Spleen (tissue), 11 donors: ENCODE data around the gene ROBO1. TPM values are rescaled to one million over a fixed set of nuclear protein-coding genes. Genes with fewer than 3 reads are reported as not detected.

Experiments used
- DNase-seq: peaks from one replicate; pipeline ENCODE4 v3.0.0-alpha.2; 2020
- H3K27ac ChIP-seq, 8 donors: fragments of 200-600 bp; sonication (generic) in 7 of 8; 1 replicate in 4 of 8; 2 replicates in 4 of 8; pipeline versions ENCODE4 v1.5.0 to v1.8.0; 2016 to 2021; ENCODE audit warnings: inconsistent platforms in 4 of 8, mild to moderate bottlenecking in 4 of 8, moderate library complexity in 1 of 8
- H3K27me3 ChIP-seq, 7 donors: fragments of 200-600 bp; sonication (generic) in 6 of 7; replicated peaks in 1 of 7; 1 replicate in 4 of 7; 2 replicates in 3 of 7; pipeline versions ENCODE4 v1.5.0 to v1.8.0; 2016 to 2021; ENCODE audit warnings: inconsistent platforms in 3 of 7, mild to moderate bottlenecking in 1 of 7
- H3K36me3 ChIP-seq, 6 donors: fragments of 200-600 bp; sonication (generic) in 5 of 6; 1 replicate in 4 of 6; 2 replicates in 2 of 6; pipeline versions ENCODE4 v1.5.0 to v1.8.0; 2016 to 2021; ENCODE audit warnings: inconsistent platforms in 2 of 6
- H3K4me1 ChIP-seq, 6 donors: fragments of 200-600 bp; sonication (generic) in 5 of 6; 1 replicate in 3 of 6; 2 replicates in 3 of 6; pipeline versions ENCODE4 v1.5.0 to v1.8.0; 2016 to 2021; ENCODE audit warnings: inconsistent platforms in 3 of 6
- H3K4me3 ChIP-seq, 8 donors: fragments of 200-600 bp; sonication (generic) in 7 of 8; 1 replicate in 4 of 8; 2 replicates in 4 of 8; pipeline versions ENCODE4 v1.5.0 to v1.8.0; 2016 to 2021; ENCODE audit warnings: inconsistent platforms in 4 of 8, mild to moderate bottlenecking in 4 of 8, moderate library complexity in 2 of 8
- H3K9me3 ChIP-seq, 8 donors: fragments of 200-600 bp; sonication (generic) in 7 of 8; 1 replicate in 4 of 8; 2 replicates in 4 of 8; pipeline versions ENCODE4 v1.5.0 to v1.8.0; 2016 to 2021; ENCODE audit warnings: inconsistent platforms in 4 of 8
- CTCF ChIP-seq, 11 experiments: fragments of 200-600 bp in 7 of 11; fragments of 450-650 bp in 4 of 11; sonication (generic) in 4 of 11; IDR thresholded peaks in 8 of 11; conservative IDR thresholded peaks in 3 of 11; 1 replicate in 7 of 11; 2 replicates in 4 of 11; pipeline versions ENCODE4 v1.4.0 to v1.8.0; 2016 to 2021; ENCODE audit warnings: antibody characterized with exemption in 11 of 11, inconsistent platforms in 4 of 11, mild to moderate bottlenecking in 1 of 11
- POLR2A ChIP-seq, 3 donors: fragments of 450-650 bp; IDR thresholded peaks; one replicate each; pipeline ENCODE4 v1.5.1; 2017; ENCODE audit warnings: antibody characterized with exemption in 3 of 3, mild to moderate bottlenecking in 1 of 3
- POLR2AphosphoS5 ChIP-seq, 3 donors: sonication (generic); formaldehyde crosslinking; IDR thresholded peaks; one replicate each; pipeline ENCODE4 v1.5.1; 2017; ENCODE audit warnings: antibody characterized with exemption in 3 of 3
- WGBS, 5 donors: extraction: QIAGEN DNeasy Blood & Tissue Kit in 3 of 5; methylation state at CpG; one replicate each; pipeline versions ENCODE4 v1.1.5 to v1.1.7; 2013 to 2018; 5-methylcytosine and 5-hydroxymethylcytosine counted together
- intact Hi-C: fragments of 100-400 bp; cut with DNase I; formaldehyde crosslinking; loops from one replicate; pipeline ENCODE4 v1.15.0; 2023; ENCODE audit warnings: low total_unique reads
- polyA plus RNA-seq, 3 donors: library from polyadenylated mRNA; stranded (reverse); fragments of 200-250 nt; gene quantifications; one replicate each; pipeline ENCODE4 v1.2.1, GENCODE V29; 2013
- total RNA-seq, 7 donors: library from RNA; depleted of rRNA in 3 of 7; stranded (reverse); fragments of >200 nt in 3 of 7; fragmentation: NEBNext Ultra II Directional in 4 of 7; extraction: Animal tissue kit (Norgen Biotek cat#: 25700) in 4 of 7; gene quantifications; one replicate each; pipeline versions ENCODE4 v1.1.0 to v1.2.1, GENCODE V29; 2016 to 2021
- donor health status: healthy with polysubstance abuse.
- donor health status: DM: no; HTN: no; CAD: no; lungs with moderate emphysema.
- donor health status: DM: no; HTN: no; CAD: no.
- donor health status: Bipolar disorder and iron deficiency.
- donor health status: healthy.
- donor health status: DM: no; HTN: no; CAD: no.
- donor health status: DM: yes; HTN: yes; CAD: no.

Gene ROBO1
- total and polyA plus RNA-seq, 10 donors = 3.4 to 37.3 (median 26.0) TPM

GRCh38 chr3:78629544-78629943 is 1138.3 kb downstream of the ROBO1 start:
- H3K36me3 ChIP-seq = peaks cover 0 to 7% (median 0%) of the 10 kb centered on the region in 6 donors
- H3K4me1 ChIP-seq = no peaks in the 10 kb centered on the region
- no peak overlapping the region for H3K4me3 ChIP-seq
- no peak for TF ChIP-seq CTCF (IDR thresholded peaks at IDR 0.05 in 8 of 11, conservative IDR thresholded peaks at IDR 0.05 in 3 of 11)
- no peak for TF ChIP-seq POLR2AphosphoS5 (IDR thresholded peaks at IDR 0.05)
- TF ChIP-seq POLR2A (IDR thresholded peaks at IDR 0.05) = no peak
- no peak for DNase-seq
- no peak overlapping the region for H3K27ac ChIP-seq
- intact Hi-C loops = no loop called here
- 83 to 85% (median 84%) methylated on average over 6 of the region's 6 CpGs for WGBS, 5 donors
- no peaks in the 10 kb centered on the region for H3K27me3 ChIP-seq
- H3K9me3 ChIP-seq = no peaks in the 10 kb centered on the region

GRCh38 chr3:78621061-78621716 is 1146.6 kb downstream of the ROBO1 start:
- Histone ChIP-seq H3K27me3 (no peaks in the 10 kb centered on the region), H3K27ac (no peak overlapping the region), H3K9me3 (no peaks in the 10 kb centered on the region), H3K4me3 (no peak overlapping the region), H3K4me1 (no peaks in the 10 kb centered on the region), H3K36me3 (peaks cover 0 to 6% (median 0%) of the 10 kb centered on the region in 6 donors)
- TF ChIP-seq CTCF (IDR thresholded peaks at IDR 0.05 in 8 of 11, conservative IDR thresholded peaks at IDR 0.05 in 3 of 11) = no peak
- no peak for TF ChIP-seq POLR2A (IDR thresholded peaks at IDR 0.05)
- no peak for TF ChIP-seq POLR2AphosphoS5 (IDR thresholded peaks at IDR 0.05)
- no peak for DNase-seq
- 90 to 96% (median 92%) methylated on average over 3 of the region's 3 CpGs for WGBS, 5 donors
- intact Hi-C loops = no loop called here

GRCh38 chr3:78614486-78614885 is 1153.3 kb downstream of the ROBO1 start:
- Histone ChIP-seq H3K36me3 (peaks cover 0 to 12% (median 3%) of the 10 kb centered on the region in 6 donors), H3K9me3 (no peaks in the 10 kb centered on the region), H3K4me1 (no peaks in the 10 kb centered on the region), H3K4me3 (no peak overlapping the region), H3K27me3 (no peaks in the 10 kb centered on the region), H3K27ac (no peak overlapping the region)
- TF ChIP-seq POLR2AphosphoS5 (IDR thresholded peaks at IDR 0.05) (no peak), POLR2A (IDR thresholded peaks at IDR 0.05) (no peak), CTCF (IDR thresholded peaks at IDR 0.05 in 8 of 11, conservative IDR thresholded peaks at IDR 0.05 in 3 of 11) (no peak)
- DNase-seq = no peak
- intact Hi-C loops = no loop called here
- WGBS, 5 donors = 92 to 93% (median 93%) methylated on average over 12 of the region's 12 CpGs

- Histone ChIP-seq H3K27ac (no peak overlapping the region), H3K4me1 (no peaks in the 10 kb centered on the region), H3K27me3 (no peaks in the 10 kb centered on the region), H3K4me3 (no peak overlapping the region), H3K9me3 (no peaks in the 10 kb centered on the region), H3K36me3 (peaks cover 0 to 12% (median 3%) of the 10 kb centered on the region in 6 donors)
- 62 to 90% (median 81%) methylated on average over 2 of the region's 2 CpGs for WGBS, 5 donors
- TF ChIP-seq POLR2A (IDR thresholded peaks at IDR 0.05) (no peak), POLR2AphosphoS5 (IDR thresholded peaks at IDR 0.05) (no peak), CTCF (IDR thresholded peaks at IDR 0.05 in 8 of 11, conservative IDR thresholded peaks at IDR 0.05 in 3 of 11) (no peak)
- intact Hi-C loops = no loop called here
- DNase-seq = no peak
These were observed 1154.3 kb downstream of the ROBO1 start for GRCh38 chr3:78613421-78613879.
